T-helper 1 cell treated with Interleukin-12 subunit alpha and Interleukin-12 subunit beta and Interleukin-4 antibody, amounts not matched to agents 30 ng/mL and 1 ng/mL, for 36 hours (primary cell): ENCODE results near the gene MAGOHB. TPM values are rescaled to one million over a fixed set of nuclear protein-coding genes. Genes with fewer than 3 reads are reported as not detected.

Experiments
- intact Hi-C: fragments of 100-400 bp; cut with micrococcal nuclease; formaldehyde crosslinking; loops from one replicate; pipeline ENCODE4 v1.15.1; 2024
- total RNA-seq: library from RNA; stranded (reverse); gene quantifications from 2 replicates; pipeline ENCODE4 v1.2.3, GENCODE V29; 2022

Gene MAGOHB
- total RNA-seq, 1 donor from 2014 or later = 52.7 TPM

DNA sequence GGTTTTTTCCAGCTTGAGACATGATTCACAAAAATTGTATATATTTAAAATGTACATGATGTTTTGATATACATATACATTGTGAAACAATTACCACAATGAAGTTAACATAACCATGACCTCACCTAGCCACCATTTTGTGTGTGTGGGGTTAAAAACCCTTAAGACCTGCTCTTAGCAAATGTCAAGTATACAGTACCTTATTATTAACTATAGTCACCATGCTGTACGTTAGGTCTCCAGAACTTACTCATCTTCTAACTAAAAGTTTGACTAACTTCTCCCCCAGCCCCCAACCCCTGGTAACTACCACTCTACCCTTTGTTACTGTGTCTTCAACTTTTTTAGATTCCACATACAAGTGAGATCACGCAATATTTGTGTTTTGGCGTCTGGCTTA lies 55.1 kb downstream of the MAGOHB start:
- intact Hi-C loops = no loop called here

GRCh38 chr12:10557766-10558165 lies 55.6 kb downstream of the MAGOHB start:
- intact Hi-C loops = no loop called here

DNA sequence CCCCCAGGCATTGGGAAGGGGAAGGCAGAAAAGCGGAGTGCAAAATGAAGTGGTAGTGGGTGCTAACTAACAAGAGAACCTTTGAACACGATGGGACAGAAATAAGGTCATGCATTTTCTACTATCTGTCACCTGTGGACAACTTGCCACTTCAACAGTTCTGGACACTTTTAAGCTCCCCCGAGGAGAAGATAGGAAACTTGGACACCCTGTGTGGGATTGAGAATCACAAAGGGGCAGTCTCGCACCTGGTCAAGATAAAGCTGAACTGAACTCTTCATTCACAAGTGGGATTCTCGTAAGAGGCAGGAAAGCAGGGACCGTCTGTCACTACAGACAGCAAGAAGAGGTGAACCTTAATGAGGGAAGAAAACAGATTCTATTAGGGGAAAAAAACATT lies 56.1 kb downstream of the MAGOHB start:
- intact Hi-C loops = no loop called here

DNA sequence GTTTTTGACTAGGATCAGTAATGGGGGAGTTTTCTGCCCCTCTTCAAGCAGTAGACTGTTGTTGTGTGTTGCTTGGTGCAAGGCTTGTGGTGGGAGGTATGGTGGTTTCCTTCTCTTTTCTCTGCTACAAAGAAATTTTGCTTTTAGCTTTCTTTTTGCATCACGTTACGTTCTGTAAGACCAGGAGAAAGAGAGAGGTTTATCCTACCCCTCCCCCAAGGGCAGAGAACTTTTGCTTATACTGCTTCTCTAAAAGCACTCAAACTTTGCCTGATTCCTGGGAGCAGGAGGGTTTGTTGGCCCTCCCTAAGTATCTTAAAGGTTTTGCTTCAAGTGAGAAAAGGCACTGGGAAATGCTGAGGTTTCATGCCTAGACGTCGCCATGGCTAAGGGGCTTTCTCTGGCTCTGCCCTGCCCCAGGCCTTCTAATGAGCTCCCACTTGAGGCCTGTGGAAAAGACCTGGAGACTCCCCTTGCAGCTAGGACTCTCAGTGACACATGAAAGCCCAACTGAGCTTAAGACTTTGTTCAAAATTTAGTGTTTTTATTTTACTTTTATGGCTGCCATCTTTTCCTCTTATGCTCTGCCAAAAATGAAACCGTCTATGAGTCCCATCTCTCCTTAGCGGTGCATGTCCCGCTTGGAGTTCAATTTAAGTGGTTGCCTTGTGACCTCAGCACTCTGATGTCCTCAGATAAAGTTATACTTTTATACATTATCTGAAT lies 58.5 kb downstream of the MAGOHB start:
- intact Hi-C loops = no loop called here

GRCh38 chr12:10554228-10554755 lies 59.1 kb downstream of the MAGOHB start:
- intact Hi-C loops = no loop called here

Other genes with a start within 250 kb of the MAGOHB start
- gene KLRK1, start 223.6 kb downstream of the MAGOHB start, total RNA-seq = 0.12 TPM in 1 of 2 replicates, not detected in the other
- gene KLRC4, start 203.9 kb downstream of the MAGOHB start, total RNA-seq = not detected in 2 replicates
- gene KLRC3, start 193.0 kb downstream of the MAGOHB start, total RNA-seq = not detected in 2 replicates
- not detected in 2 replicates for gene KLRC2, start 177.6 kb downstream of the MAGOHB start, total RNA-seq
- not detected in 2 replicates for gene KLRC1, start 160.2 kb downstream of the MAGOHB start, total RNA-seq
- gene EIF2S3B, start 107.7 kb downstream of the MAGOHB start, total RNA-seq = 0.66 TPM in 2 replicates
- gene STYK1, start 60.4 kb upstream of the MAGOHB start, total RNA-seq = 0.96 and 1.5 TPM in 2 replicates
- 89.2 and 92.2 TPM in 2 replicates for gene YBX3, start 109.7 kb upstream of the MAGOHB start, total RNA-seq
- gene TAS2R7, start 189.0 kb upstream of the MAGOHB start, total RNA-seq = not detected in 2 replicates
- gene TAS2R8, start 193.7 kb upstream of the MAGOHB start, total RNA-seq = not detected in 2 replicates
- 0.27 TPM in 1 of 2 replicates, not detected in the other for gene TAS2R9, start 196.6 kb upstream of the MAGOHB start, total RNA-seq
- 0.34 and 0.39 TPM in 2 replicates for gene TAS2R10, start 212.7 kb upstream of the MAGOHB start, total RNA-seq
- gene PRR4, start 235.9 kb upstream of the MAGOHB start, total RNA-seq = 2.1 and 2.4 TPM in 2 replicates